ENCODE data around the gene NPAS3.

NPAS3 gene

DNA sequence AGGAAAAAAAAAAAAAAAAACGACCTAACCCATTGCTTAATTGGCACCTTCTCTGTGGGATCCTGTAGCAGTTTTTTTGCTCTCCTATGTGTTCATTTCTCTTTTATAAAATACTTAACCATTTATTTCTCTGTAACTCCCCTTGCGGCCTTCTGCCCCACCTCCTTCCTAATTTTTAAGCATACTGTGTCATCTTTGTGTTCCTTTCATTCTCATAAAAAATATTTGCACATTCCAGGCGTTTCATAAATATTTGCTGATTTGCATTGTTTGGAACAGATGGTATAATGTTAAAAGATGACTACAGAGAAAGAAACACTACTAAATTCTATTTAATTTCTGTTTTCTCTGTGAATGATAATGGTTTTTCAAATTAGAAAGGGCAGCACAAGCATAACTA lies 77.9 kb downstream of the NPAS3 start:
- no peak for DNase-seq (ENCODE audit: low spot score)

DNA sequence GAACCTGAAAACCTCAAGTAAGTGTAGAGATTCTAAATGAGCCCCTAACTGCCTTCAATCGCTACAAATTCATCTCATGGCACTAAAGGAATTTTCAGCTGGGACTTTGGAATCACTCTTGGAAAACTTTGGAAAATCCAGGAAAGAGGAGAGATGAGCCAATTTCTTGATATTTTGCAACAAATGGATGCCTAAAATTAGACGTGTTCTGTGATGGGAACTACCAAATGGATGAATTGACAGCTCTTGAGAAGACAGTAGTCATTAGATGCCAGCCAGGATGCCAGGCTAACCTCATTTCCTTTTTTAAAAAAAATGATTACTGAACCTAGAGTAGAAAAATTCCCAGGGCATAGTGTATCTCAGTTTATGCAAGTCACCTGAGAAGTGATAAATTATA lies 78.3 kb downstream of the NPAS3 start:
- DNase-seq (ENCODE audit: low spot score), result no peak

DNA sequence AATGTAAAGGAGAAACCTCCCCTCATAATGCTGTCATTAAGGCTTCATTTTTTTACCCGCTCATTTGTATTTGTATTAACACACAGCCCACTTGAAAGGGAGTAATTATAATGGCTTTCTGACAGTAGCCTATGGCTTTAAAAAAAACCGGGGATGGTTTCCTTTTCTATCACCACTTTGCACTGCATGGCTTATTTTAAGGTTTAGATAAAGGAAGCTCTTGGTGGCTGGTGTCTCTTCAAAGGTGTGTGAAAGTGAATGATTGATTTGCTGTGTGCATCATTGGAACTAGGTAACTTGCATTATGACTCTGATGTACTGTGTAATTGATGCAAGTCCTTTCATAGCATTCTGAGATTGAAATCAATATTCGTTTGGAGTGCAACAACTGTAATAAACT lies 80.7 kb downstream of the NPAS3 start:
- DNase-seq (ENCODE audit: low spot score), result no peak

GRCh38 chr14:33026850-33027430 lies 88.3 kb downstream of the NPAS3 start:
- no peak for DNase-seq (ENCODE audit: low spot score)

- no peak for DNase-seq (ENCODE audit: low spot score)
These were observed 90.8 kb downstream of the NPAS3 start for GRCh38 chr14:33029511-33029910.

- DNase-seq (ENCODE audit: low spot score), result no peak
These were observed 91.7 kb downstream of the NPAS3 start for GRCh38 chr14:33030386-33030785.

GRCh38 chr14:33035416-33036194 lies 96.9 kb downstream of the NPAS3 start:
- DNase-seq (ENCODE audit: low spot score), result no peak

DNA sequence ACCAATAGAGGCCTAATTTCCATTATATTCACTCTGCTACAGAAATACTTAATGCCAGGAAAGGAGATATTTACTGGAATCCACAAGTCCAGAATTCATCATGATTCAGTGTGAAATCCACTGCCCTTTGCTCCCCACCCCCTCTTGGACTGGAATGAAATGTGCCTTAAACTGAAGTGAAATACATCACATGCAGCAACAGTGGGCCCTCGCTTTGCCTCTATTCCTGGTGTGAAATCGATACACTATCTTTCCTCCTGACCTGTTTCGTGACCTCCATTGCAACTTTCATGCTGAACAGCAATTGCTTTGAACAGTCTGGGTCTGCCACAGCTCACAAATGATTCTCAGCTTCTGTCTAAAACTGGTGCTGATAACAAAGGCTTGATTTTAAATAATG lies 100.6 kb downstream of the NPAS3 start:
- no peak for DNase-seq (ENCODE audit: low spot score)

GRCh38 chr14:33040372-33041140 lies 101.9 kb downstream of the NPAS3 start:
- no peak for DNase-seq (ENCODE audit: low spot score)

DNA sequence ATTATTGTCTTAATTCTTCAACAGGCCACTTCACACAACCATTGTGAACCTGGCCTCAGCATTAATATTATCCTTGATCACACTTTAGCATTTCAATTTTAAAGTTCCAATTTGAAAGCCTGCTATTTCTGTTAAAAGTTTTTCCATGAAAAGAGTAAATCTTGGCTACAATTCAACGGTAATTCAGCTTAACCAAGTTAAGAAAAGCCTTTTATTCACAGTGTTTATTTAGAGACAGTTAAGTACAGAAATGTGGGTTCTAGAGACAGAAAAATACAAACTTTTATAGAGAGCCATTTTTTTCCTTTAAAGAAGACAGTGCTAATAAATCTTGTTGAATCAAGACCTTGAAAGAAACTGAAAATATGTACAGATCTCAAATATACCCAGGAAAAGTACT lies 103.9 kb downstream of the NPAS3 start:
- no peak for DNase-seq (ENCODE audit: low spot score)

GRCh38 chr14:33045760-33046159 lies 107.1 kb downstream of the NPAS3 start:
- DNase-seq (ENCODE audit: low spot score), result no peak

- DNase-seq (ENCODE audit: low spot score), result no peak
These were observed 114.3 kb downstream of the NPAS3 start for GRCh38 chr14:33052943-33053342.

DNA sequence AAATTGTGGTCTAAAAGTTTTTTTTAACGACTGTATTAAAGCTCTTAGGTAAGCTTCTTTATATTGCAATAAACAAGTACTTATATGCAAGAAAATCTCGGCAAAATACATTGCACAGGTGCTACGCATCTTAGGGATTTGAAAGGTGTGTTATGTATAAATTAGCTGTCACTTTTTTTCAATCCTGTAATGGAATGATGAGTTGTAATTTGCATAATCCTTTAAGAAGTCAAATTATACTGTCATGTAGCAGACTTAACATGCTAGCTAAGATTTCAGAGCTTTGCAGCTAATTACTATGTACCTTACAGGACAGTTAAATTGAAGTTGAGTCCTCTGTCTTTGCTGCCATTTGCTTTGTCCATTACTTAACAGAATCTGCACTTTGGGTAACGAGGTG lies 117.5 kb downstream of the NPAS3 start:
- no peak for DNase-seq (ENCODE audit: low spot score)

GRCh38 chr14:33057585-33057984 lies 118.9 kb downstream of the NPAS3 start:
- no peak for DNase-seq (ENCODE audit: low spot score)

- DNase-seq (ENCODE audit: low spot score), result no peak
These were observed 123.1 kb downstream of the NPAS3 start for GRCh38 chr14:33061667-33062325.

GRCh38 chr14:33062476-33062875 lies 123.8 kb downstream of the NPAS3 start:
- no peak for DNase-seq (ENCODE audit: low spot score)

GRCh38 chr14:33062881-33063280 lies 124.2 kb downstream of the NPAS3 start:
- DNase-seq (ENCODE audit: low spot score), result no peak

GRCh38 chr14:33063521-33063920 lies 124.8 kb downstream of the NPAS3 start:
- DNase-seq (ENCODE audit: low spot score), result no peak

GRCh38 chr14:33065634-33066033 lies 127.0 kb downstream of the NPAS3 start:
- no peak for DNase-seq (ENCODE audit: low spot score)

- DNase-seq (ENCODE audit: low spot score), result no peak
These were observed 129.4 kb downstream of the NPAS3 start for GRCh38 chr14:33068040-33068439.

GRCh38 chr14:33068626-33069025 lies 129.9 kb downstream of the NPAS3 start:
- DNase-seq (ENCODE audit: low spot score), result no peak

GRCh38 chr14:33070475-33070874 lies 131.8 kb downstream of the NPAS3 start:
- no peak for DNase-seq (ENCODE audit: low spot score)

DNA sequence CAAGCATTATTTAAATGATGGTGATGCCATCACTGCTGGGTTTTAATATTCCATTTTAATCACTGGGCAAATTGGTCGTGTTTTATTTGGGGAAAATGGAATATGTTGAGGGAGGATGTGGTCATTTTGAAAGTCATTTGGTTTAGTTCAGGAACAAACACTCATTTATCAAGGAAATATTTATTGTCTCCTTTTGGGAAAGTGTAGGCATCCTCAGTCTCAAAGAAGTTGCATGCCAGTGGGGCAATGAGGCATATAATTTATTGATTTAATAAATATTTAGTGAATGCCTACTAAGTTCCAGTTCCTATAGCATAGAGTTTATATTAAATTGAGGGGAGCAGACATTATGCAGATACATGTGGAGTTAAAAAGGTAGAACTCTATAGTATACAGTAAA lies 134.3 kb downstream of the NPAS3 start:
- DNase-seq (ENCODE audit: low spot score), result no peak

Measured in LoVo (cell line).